Esophagus squamous epithelium (tissue), 4 donors: ENCODE data around the gene KLHDC3.

ENCODE experiments used
- CTCF ChIP-seq, 6 experiments: fragments of 450-650 bp in 4 of 6; fragments of 200-600 bp in 2 of 6; sonication (generic) in 2 of 6; IDR thresholded peaks; one replicate each; pipeline ENCODE4 v1.5.1; 2016 to 2019; ENCODE audit warnings: antibody characterized with exemption in 6 of 6, mild to moderate bottlenecking in 4 of 6, moderate library complexity in 4 of 6
- POLR2A ChIP-seq, 4 donors: fragments of 450-650 bp; IDR thresholded peaks; one replicate each; pipeline ENCODE4 v1.6.1; 2017; ENCODE audit warnings: antibody characterized with exemption in 4 of 4, mild to moderate bottlenecking in 4 of 4, moderate library complexity in 3 of 4

- TF ChIP-seq CTCF (IDR thresholded peaks at IDR 0.05) (no peak), POLR2A (IDR thresholded peaks at IDR 0.05) (no peak)
Measured at GRCh38 chr6:42966571-42966970, 47.5 kb upstream of the KLHDC3 start.
